ENCODE results near the gene TTC16.

Gene TTC16, protein sequence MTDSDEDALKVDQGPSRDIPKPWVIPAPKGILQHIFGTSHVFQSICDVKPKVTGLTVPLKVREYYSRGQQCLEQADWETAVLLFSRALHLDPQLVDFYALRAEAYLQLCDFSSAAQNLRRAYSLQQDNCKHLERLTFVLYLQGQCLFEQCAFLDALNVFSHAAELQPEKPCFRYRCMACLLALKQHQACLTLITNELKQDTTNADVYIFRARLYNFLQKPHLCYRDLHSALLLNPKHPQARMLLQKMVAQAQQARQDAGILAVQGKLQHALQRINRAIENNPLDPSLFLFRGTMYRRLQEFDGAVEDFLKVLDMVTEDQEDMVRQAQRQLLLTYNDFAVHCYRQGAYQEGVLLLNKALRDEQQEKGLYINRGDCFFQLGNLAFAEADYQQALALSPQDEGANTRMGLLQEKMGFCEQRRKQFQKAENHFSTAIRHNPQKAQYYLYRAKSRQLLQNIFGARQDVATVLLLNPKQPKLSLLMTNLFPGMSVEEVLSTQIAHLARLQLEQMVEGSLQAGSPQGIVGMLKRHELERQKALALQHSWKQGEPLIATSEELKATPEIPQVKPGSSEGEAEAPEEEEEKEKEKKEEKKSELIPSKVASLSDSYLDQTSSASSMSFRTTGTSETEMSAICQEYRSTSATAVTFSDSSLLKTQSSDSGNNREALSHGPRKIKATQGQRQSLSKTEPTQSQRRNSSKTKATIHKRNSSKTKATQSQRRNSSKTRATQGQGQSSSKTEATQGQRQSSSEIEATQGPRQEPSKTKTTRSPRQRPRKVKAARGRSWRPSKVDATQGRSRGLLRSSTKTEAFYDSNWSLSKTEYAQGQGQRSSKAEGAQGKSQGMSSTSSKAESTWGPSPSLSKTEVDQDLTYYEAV

DNA sequence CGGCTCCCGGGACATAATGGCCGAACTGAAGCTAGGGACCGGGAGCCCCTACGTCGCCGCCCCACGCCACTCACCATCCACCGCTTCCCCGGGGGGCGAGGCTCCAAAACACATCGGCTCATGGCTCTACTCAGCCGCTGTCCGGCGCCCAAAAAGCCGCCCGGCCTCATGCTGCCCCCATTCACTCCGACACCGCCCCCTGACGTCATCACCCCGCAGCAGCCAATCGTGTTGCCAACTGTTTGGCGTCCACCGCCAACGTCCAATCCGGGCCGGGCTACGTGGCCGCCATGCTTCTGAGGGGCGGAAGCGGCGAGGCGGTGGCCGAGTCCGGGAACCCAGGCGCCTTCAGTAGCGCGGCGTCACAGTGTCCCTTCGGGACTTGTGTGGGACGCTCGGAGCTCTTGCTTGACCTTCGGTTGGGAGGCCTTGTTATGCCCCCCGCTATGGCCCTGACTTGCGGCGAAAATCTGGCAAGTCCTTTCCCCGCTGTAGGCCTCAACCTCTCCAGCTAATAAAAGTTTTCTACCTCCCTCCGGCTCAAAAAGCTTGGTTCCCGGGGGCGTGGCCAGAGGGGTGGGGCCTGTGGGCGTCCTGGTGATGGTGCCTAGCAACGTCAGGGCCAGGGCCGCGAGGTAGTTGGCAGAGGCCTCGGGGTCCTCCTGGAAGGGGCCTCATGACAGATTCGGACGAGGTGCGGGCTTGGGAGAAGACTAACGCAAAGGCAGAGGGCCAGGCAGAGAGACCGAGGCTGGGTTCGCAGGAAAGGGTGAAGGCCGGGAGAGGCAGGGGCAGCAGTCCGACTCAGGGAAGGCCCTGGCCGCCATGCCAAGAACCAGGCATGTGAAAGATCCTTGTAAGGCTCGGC is at the start of gene TTC16, which contains the start of gene PTRH1:
TSS of gene TTC16 (plus strand) at position 610 of the 868 bp plus-strand sequence. CDS start at position 677, 67 bp downstream.
TSS of gene PTRH1 (minus strand) at position 194 of the 868 bp plus-strand sequence. CDS start at position 170, 24 bp downstream.
- peak; percentile 44 to 89 for DNase-seq

DNA sequence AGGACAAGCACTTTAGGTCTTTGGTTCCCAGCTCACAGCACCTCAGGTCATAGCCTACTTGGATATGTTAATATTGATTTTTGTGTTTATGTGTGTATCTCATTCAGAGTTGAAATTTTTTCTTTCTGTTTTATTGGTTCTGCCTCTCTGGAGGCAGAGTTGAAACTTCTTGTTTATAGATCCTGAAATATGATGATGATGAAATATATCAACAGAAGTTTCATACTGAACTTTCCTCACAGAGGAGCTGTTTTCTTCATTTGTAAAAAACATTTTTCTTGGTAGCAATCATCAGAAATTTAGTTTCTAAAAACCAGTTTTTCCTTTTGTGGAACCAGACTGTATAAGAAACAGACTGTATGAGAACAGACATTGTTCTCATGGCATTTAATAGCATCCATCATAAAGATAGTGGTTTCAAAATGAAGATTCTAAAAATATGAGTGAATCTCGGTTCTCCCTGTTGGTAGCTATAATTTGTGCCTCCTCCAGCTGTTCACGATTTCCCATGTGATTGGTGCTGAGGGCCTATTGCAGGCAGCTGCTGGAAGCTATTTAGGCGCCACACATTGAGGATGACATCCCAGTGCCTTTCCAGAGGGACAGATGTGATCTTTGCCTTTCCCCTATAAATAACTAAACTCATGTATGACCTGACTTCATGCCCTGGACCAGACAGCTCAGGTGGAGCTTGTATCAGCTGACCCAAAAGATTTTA is 48.6 kb upstream of the TTC16 start:
- DNase-seq = no peak

DNA sequence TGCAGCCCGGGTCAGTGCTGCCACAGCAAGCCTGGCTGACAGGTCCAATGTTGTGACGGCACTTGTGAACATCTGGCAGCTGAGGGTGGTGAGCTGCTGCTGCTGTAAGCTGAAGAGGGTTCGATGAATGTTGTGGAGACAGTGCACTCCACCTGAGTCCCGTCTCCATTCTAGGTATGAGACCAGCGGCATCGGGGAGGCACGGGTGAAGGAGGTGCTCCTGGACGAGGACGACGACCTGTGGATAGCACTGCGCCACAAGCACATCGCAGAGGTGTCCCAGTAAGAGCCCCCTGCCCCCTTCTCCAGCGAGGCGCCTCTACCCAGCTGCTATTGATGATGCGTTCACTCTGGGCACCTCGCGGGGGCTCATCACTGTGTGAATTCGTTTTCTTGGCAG is 48.0 kb upstream of the TTC16 start:
- DNase-seq = no peak

DNA sequence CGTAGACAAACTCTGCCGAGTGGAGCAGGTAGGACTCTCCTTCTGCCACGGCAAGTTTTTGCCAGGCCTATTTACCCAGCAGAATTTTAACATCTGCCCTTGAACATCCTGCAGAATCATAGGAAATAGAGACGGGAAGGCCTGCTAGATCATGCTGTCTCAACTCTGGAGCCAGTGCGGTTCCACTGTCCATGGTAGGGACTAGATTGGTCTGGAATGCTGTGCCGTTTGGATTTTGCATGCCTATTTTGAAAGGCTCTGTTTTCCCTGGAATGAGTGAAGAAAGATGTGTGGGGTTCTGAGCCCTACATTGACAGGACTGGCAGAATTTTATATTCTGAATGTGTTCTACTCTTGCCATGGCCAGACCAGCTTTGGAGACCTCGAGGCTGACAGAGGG is 42.6 kb upstream of the TTC16 start:
- DNase-seq = no peak

DNA sequence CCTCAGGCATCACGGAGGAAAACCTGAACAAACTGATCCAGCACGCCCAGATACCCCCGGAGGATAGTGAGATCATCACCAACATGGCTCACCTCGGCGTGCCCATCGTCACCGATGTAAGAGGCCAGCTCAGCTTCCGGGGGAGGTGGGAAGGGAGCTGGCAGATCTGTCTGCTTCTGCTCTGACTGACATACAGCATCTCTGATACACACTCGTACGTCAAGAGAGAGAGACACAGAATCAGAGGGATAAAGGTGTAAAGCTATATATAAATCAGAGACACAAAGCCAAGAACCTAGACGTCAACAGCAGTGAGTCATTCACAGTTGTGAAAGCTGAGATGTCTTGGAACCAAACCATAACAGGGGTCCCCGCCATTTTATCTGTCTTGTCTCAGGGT is 39.2 kb upstream of the TTC16 start:
- no peak for DNase-seq

DNA sequence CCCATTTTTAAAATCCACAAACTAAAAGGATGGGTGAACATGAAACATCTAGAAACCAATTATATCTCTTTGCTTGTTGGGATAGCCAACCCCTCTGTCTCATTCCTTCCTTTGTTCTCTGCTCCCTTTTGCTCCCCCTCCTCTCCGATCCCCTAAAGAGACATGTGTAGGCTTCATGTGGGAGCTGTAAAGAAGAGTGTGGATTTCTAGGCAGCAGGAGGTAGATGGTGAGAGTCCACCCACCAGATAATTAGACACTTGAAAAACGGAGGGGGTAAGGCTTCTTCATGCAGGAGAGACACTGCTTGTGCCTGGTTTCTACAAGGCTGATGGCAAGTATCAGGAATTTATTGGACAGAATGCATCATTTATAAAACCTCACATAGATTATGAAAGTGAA is 36.4 kb upstream of the TTC16 start:
- no peak for DNase-seq

DNA sequence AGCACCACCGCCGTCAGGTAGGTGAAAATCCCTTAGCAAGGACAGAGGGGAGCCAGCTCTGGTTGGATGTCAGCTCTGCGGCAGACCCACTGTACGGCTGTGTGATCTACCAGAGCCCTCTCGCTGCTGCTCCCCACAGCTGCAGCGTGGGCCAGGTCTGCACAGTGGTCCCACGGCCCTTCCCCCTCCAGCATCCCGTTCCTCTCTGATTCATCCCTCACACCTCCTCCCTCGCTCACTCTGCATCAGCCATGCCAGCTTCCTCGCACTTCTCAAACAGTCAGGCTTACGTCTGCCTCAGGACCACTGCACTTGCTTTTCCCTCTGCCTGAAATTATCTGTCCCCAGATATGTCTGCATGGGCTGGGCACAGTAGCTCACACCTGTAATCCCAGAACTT is 35.7 kb upstream of the TTC16 start:
- no peak for DNase-seq

DNA sequence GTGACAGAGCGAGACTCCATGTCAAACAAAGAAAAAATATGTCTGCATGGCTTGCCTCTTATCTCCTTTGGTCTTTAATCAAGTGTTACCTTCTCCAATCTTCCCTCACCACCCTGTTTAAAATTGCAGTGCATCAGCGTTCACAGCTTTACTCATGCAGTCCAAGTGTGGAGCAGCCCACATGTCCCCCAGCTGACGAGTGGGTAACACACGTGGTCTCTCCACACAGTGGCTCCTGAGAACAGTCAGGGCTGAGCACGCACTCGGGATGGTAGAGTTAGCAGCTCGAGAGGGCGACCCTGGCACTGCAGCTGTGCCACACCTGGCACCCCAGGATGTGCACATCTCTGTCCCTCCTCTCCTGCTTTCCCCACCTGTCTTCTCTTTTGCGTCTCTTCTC is 35.0 kb upstream of the TTC16 start:
- no peak for DNase-seq

DNA sequence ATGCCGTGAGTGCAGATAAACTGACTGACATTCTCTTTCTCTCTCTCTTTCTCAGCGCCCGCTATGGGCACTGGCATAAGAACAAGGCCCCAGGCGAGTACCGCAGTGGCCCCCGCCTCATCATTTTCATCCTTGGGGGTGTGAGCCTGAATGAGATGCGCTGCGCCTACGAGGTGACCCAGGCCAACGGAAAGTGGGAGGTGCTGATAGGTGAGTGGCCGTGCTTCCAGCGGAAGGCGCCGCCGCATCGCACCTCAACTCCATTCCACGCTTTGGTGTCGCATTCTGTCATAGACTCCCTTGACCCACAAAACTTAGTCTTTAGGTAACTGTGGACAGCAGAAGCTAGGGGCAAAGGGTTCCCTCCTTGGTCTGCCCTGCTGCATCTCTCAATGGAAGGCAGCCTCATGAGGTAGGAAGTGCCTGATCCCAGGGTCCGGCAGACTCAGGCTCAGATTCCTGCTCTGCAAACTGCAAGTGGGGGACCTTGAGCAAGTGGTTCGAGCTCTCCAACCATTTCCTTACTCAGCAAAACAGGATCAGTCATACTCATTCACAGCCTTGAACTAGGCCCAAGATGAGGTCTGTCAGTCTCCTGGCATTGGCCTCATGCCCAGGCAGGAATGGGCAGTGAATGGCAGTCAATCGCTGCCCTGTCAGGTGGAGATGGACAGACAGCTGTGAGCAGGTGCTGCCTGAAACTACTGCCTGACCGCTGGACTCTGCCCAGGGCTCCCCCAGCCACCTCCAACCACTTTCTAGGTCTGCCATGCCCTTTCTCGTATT is 33.3 kb upstream of the TTC16 start:
- no peak for DNase-seq

DNA sequence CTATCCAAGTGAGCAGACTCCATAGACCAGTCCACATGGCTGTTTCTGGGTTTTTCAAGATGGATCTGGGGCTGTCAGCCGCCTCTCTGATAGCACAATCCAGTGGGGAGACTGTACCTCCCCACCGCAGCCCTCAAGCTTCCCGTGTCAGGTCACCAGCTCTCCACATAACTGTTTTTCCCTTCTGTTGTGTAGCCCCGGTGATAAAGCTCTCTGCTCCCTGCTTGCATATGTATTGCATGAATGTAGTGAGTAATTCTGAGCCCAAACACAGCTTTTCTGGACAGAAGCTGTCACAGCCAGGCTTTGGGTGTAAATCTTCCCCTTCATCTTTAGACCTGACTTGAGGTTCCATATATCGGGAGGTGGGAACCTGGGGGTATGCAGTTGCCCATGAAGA is 32.2 kb upstream of the TTC16 start:
- no peak for DNase-seq

DNA sequence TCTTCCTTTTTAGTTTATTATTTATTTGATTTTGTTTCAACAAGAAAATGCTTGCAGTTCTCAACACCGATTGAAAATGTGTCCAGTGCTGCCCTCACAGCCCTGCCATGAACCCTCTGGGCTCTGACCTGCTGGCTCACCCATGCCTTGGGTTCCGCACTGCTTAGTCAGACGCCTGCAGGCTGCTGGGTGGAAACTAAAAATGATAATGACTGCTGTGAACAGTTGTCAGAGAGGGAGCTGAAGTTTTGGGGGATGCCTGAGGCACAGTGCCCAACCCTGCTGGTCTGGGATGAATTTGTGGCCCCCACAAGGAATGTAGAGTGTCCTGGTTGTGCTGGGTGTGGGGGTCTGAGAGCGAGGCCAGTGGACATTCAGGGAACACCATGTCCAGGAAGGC is 31.3 kb upstream of the TTC16 start:
- DNase-seq = no peak

DNA sequence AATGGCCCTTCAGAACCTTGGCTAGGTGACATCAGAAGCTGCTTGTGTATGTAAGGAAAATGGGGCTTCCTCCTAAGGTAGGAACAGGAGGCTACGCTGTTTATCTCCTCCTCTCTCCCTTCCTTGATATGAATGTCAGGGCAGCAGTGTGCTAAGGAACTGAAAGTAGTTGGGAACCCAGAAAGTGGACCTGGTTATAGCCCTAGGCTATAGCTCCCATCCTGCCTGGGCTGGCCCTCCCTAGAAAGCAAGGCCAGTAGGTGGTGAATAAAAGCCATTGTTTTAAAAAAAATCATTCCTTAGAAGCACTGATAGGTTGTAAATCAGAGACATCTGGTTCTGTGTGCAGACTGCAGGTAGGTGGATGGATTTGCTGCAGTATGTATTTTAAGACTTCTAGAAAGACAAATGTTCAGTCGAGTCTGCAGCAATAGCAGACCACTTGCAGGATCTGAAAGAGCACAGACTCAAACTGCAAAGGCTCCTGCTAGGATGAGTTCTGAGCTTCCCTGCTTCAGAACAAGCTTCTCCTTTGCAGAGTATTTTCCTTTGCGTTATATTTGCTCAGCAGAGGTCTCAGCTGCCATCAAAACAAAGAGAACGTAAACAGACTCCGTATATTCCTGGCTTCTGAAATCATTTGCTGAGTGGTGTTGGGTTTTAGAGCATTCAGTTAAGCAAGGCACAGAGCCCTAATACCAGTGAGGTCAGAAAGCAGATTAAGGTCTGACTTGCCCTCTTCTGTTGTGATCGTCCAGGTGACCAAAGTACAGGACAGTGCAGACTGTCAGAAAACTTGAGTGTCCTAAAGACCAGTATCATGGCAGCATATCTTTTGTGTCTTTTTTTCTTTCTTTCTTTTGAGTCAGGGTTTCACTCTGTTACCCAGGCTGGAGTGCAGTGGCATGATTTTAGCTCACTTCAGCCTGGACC is 29.2 kb upstream of the TTC16 start:
- no peak for DNase-seq

DNA sequence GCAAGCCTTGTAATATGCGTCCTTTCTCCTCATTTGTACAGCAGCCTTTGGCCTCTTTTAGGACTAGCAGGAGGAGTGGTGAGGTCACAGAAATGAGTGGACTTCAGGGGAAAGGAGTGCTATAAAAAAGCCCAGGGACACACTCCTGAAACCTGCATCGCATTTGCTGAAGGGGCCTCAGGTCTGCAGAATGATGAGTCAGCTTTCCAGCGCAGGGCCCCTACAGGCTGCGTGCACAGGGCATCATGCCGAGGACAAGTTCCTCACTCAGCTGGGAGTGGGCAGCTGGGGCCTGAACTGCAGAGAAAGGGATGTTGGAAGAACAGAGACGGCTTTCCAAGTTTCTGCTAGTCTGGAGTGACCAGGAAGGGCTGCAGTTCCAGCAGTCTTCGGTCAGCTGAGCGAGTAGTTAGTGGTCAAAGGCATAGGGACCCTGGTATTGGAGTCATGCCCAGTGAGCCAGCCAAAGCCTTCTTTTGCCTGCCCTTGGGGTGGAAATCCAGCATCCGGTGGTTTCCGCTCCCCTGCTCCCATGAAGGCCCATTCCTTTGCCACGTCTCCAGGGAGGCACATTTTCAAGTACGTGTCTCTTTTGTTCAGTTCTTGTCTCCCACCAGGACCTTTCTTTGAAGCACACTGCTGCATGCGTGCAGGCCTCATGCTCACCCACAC is 26.4 kb upstream of the TTC16 start:
- no peak for DNase-seq

DNA sequence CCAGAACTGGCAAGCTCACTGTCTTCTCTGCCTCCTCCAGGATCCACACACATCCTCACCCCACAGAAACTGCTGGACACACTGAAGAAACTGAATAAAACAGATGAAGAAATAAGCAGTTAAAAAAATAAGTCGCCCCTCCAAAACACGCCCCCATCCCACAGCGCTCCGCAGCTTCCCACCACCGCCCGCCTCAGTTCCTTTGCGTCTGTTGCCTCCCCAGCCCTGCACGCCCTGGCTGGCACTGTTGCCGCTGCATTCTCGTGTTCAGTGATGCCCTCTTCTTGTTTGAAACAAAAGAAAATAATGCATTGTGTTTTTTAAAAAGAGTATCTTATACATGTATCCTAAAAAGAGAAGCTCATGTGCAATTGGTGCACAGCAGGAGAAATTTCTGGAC is 25.1 kb upstream of the TTC16 start:
- DNase-seq = no peak

DNA sequence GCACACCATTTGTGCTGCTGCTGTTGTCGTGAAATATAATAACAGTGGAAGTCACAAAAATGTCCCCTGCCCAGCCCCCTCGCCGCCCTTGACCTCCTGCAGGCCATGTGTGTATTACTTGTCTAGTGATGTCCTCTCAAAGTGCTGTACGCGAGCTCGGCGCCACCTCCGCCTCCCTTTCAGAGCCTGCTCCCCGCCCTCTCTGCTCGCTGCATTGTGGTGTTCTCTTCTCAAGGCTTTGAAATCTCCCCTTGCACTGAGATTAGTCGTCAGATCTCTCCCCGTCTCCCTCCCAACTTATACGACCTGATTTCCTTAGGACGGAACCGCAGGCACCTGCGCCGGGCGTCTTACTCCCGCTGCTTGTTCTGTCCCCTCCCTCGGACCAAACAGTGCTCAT is 23.8 kb upstream of the TTC16 start:
- DNase-seq = no peak

DNA sequence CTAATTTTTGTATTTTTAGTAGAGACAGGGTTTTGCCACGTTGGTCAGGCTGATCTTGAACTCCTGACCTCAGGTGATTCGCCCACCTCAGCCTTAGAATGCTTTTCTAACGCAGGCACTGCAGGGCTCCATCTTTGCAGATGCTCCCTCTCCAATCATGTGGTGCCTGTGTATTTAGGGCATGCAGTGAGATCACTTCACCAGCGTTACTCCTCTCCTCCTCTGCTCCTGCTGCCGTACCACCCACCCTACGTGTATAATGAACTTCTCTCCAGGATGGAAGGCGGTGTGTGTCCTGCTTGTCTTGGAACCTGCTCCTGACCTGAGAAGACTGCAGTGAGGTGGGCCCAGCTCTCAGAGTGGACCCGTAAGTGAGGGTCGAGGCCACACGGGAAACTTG is 22.7 kb upstream of the TTC16 start:
- no peak for DNase-seq

DNA sequence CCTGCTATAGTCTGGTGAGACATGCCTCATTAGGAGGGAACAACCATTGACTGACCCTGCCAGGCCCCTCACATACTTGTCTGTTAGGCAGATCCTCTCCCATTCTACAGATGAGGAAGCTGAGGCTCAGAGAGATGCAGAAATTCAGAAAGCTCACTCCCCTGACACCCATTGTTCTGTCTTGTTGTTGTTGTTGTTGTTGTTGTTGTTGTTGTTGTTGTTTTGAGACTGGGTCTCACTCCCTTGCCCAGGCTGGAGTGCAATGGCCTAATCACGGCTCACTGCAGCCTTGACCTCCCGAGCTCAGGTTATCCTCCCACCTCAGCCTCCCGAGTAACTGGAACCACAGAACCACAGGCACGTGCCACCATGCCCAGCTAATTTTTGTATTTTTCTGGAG is 22.2 kb upstream of the TTC16 start:
- no peak for DNase-seq

DNA sequence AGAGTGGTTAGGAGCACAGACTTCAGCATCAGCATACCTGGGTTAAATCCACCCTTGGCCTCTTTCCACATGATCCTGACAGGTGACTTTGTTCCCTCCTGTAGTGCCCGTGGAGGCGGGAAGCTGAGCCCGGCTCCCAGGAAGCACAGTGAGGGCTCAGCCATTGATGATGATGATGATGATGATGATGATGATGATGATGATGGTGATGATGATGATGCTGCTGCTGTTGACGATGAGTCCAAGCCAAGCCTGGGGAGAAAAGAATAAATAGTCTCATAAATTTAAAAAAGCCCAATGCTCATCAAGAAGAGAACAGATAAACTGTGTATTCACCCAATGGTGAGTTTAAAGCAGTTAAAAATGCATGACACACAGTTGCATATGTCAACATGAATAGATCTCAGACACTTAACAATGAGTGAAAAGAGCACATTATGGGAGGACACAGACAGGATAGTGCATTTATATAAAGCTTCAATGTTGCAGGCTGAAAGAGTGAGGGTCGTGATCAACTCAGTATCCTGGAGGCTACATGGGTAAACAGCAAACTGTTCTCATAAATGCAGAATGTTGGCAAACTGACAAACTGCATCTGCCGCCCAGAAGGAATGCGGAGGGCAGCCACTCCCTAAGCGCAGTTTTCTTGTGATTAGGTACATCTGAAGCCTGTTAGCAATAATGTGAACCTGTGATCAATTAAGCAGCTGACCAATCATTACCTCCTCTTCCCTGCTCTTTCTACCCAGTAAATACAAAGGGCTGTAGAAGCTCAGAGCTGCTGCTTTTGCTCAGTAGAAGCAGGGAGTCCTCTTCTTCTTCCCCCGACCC is 20.8 kb upstream of the TTC16 start:
- DNase-seq = no peak

DNA sequence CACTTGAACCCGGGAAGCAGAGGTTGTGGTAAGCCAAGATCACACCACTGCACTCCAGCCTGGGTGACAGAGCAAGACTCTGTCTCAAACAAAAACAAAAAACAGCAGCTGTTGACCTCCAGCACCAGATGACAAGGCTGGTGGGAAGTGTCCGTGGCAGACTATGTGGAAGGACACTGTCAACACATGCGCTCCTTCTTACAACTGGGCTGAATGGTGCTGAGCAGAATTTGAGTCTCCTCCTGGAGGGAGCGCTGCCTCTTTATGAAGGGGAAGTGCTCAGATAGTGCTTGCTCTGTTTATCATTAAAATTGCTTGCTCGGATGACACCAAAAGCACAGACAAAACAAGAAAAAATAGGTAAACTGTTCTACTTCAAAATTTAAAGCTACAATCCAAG is 18.3 kb upstream of the TTC16 start:
- DNase-seq = no peak
